GM21529 (cell line): ENCODE results near the gene BAD.
A peak's percentile ranks its signal among the peaks of the same experiment; 100 is the strongest.
"Not testable (repeated sequence)": the region's sequence is repeated elsewhere in the genome, so short reads cannot be mapped to it uniquely, and the experiment has no call there.

Experiments used
- ATAC-seq: cut with Tn5 transposase; IDR thresholded peaks from one replicate; pipeline ENCODE4 v1.9.1; 2021; ENCODE audit not compliant: unreplicated experiment

BAD gene

GRCh38 chr11:64315667-64316526, 31.4 kb upstream of the BAD start:
- ATAC-seq, result not testable (repeated sequence)

DNA sequence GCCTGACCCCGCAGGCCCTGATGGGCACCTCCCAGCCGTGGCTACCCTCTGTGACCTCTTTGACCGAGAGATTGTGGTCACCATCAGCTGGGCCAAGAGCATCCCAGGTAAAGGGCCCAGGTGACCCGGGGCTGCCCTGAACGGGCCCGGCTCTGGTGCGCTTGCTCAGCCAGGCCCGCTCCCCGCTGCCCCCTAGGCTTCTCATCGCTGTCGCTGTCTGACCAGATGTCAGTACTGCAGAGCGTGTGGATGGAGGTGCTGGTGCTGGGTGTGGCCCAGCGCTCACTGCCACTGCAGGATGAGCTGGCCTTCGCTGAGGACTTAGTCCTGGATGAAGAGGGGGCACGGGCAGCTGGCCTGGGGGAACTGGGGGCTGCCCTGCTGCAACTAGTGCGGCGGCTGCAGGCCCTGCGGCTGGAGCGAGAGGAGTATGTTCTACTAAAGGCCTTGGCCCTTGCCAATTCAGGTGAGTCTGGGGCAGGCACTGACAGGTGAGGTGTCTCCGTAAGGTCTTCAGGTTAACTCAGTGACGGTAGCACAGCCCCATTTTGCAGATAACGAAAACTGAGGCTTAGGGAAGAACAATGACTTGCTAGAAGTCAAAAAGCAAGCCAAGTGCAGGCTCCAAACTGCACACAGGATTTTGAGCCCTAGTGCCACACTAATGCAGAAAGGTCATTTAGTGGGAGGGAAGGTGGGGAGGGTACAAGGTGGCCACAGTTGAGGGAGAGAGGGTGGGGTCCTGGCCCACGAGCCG, 30.5 kb upstream of the BAD start:
- ATAC-seq, result no peak

- no peak for ATAC-seq
These were observed 29.8 kb upstream of the BAD start for GRCh38 chr11:64314146-64314804.

DNA sequence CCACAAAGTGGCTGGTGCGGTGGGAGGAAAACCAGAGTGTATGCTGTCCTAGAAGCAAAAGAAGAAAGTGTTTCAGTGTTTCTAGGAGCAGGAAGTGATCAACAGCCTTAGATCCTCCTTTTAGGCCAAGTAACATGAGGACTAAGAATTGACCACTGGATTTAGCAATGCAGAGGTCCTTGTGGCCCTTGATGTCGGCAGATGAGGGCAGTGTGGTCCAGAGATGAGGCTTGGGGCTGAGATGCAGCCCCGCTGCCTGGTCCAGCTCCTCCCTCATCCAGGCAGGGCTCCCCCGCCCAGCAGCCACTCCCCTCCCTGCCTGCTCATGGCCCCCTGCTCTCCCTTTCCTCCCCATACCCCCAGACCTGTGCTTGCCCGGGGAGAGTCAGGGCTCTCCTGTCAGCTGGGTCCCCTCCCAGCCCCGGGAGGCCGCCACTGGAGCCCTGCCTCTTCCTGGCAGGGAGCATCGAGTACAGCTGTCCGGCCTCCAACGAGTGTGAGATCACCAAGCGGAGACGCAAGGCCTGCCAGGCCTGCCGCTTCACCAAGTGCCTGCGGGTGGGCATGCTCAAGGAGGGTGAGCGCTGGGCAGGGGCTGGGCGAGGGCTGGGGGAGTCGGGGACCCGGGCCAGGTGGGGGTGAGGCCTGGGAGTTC, 29.2 kb upstream of the BAD start:
- ATAC-seq, result no peak

DNA sequence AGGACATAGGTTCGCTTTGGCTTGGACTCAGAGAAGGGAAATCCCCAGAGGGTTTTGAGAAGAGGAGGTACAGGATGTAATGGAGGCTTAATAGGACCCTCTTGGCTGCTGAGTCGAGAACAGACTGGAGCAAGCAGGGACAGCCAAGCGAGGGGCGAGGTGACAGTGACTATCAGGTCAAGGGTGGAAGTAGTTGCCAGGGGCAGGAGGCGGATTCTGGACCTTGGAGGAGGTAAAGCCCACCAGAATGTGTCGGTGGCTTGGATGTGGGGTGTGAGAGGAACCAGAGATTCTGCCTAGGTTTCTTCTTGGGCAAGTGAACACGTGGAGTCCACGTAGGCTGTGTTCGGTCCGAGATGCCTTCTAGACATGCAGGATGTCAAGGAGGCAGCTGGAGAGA, 28.5 kb upstream of the BAD start:
- ATAC-seq, result no peak

GRCh38 chr11:64307795-64308194, 23.3 kb upstream of the BAD start:
- not testable (repeated sequence) for ATAC-seq

GRCh38 chr11:64306876-64307622, 22.6 kb upstream of the BAD start:
- no peak for ATAC-seq

- ATAC-seq, result no peak
These were observed 22.1 kb upstream of the BAD start for GRCh38 chr11:64306563-64306875.

DNA sequence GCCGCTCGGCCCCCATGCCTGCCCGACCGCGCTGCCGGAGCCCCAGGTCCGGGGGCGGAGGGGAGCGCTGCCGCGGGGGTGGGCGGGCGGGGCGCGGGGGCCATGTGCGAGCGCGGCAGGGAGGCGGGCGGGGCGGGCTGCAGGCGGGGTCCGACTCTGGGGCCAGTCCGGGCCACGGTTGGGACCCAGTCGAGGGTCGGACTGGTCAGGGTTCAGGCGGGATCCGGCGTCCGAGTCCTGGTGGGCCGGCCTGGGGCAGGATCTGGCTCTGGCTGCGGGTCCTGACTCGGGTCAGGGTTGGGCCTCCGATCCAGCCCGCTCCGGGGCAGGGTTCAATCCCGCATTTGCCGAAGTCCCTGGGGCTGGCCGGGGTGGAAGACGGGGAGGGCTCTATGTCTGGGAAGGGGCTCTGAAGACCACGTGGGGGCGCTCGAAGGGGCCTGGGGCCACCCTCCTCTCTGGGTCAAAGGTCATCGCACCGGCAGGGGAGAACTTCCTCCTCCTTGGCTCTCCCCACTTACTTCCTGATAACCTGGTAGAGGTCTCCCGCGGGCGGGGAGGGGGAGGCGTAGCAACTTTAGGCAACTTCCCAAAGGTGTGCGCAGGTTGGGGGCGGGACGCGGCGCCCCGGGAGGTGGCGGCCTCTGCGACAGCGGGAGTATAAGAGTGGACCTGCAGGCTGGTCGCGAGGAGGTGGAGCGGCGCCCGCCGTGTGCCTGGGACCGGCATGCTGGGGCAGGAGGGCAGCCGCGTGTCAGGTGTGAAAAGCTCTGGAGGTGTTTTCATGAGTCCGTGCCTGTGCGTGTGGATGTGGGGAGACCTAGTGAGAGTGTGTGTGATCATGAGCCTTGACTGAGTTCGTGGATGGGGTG, 21.5 kb upstream of the BAD start:
- peak; percentile 27 for ATAC-seq

- ATAC-seq, result peak; percentile 70
These were observed 20.7 kb upstream of the BAD start, which contains the start of gene ESRRA for GRCh38 chr11:64305075-64305690. TSS of gene ESRRA (plus strand) at chr11:64305524. CDS start at chr11:64307180, 1,656 bp downstream.

GRCh38 chr11:64304316-64305072, 20.0 kb upstream of the BAD start:
- peak; percentile 30 for ATAC-seq

DNA sequence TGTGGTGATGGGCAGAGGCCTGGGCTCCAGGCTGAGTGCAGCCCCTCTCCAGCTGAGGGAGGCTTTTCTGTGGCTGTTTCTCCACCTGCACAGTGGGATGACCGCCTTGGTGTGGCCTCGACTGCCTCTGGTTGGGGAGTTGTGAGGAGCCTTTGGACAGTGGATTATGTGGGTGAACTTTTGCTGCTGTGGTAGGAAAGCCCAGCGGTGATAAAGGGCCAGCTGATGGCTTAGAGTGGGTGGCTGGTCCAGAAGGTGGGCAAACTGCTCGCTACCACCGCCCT, 19.5 kb upstream of the BAD start:
- ATAC-seq, result no peak

DNA sequence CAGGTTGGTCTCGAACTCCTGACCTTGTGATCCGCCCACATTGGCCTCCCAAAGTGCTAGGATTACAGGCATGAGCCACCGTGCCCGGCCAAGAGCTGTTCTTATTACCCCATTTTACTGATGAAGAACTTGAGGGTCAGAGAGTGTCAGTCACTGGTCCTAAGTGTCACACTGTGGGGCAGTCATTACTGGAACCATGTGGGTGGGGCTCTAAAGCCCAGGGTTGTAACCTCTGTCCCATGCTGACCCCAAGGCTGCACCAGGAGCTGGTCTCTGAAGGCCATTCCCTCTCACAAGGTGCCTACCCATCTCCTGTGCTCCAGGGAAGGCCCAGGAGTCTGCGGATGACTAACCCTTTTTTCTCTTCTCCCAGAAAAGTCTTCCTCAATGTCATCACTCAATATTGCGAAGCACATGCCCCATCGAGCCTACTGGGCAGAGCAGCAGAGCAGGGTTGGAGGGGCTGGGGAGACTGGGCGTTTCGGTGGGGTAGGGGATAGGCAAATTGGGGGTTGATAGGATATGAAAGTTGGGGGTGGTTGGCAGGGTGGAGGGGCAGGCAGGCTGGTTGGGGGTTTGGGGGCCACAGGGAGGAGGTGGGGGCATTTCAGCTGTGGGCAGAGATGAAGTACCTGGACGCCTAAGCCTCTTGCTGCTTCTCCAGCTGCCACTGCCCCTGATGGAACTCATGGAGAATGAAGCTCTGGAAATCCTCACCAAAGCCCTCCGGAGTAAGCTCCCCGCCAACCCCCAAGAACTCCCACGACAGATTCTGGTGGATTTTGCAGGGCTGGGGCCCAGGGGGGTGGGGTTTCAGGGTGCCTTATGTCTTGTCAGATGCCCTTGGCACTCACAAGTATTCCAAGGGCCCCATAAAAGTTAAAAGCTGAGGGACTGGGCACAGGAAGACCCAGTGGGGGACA, 18.9 kb upstream of the BAD start:
- no peak for ATAC-seq

DNA sequence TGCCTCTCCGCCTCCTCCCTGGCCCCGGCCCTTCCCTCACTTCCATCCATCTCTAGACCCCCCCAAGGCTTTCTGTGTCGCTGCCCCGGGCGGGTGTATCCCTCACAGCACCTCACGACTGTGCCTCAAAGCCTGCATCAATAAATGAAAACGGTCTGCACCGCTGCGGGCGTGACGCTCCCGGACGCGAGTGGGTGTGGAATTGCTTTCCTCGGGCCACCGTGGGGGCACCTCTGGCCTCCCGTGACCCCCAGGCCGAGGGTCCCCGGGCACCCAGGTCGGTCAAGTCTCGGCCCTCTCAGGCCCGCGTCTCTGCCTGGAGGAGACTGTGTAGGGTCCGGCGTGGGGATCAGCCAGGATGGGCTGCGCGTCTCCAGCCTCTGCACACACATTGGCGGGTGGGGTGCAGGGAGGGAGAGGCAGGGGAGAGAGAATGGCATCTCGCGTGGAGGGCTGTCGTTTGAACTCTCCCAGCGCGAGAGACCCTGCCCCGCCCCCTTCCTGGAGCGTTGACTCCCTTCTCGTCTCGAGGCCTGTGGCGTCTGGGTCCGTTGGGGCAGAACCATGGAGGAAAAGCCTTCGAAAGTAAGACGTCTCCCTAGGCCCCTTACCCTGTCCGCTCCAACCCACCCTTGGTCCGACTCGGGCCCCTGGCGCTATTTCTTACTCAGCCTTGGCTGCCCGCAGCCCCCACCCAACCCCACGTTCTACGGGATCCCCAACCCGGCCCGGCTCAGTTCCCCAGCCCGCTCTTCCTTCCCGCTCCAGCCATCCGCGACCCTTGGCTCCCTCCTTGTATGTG, 15.6 kb upstream of the BAD start, which contains the start of gene CATSPERZ:
CATSPERZ (plus strand) TSS at position 512 of the 802 bp plus-strand sequence; CDS start at position 565, 53 bp downstream.
- no peak for ATAC-seq

- no peak for ATAC-seq
These were observed 14.7 kb upstream of the BAD start for GRCh38 chr11:64298966-64299846.
